DOHH2 (cell line): ENCODE measurements around the gene PRCC.

Source experiments
- CTCF ChIP-seq: fragments of 200-600 bp; sonication (generic); IDR thresholded peaks from one replicate; pipeline ENCODE4 v1.5.1; 2014; ENCODE audit warnings: antibody characterized with exemption, mild to moderate bottlenecking, low read depth, low read length; ENCODE audit not compliant: poor library complexity, severe bottlenecking
- EZH2phosphoT487 ChIP-seq: fragments of 200-600 bp; sonication (generic); IDR thresholded peaks from 2 replicates; pipeline ENCODE4 v1.6.1; 2017; ENCODE audit warnings: borderline replicate concordance, mild to moderate bottlenecking, antibody characterized with exemption, low read length, moderate library complexity, mixed read lengths

GRCh38 chr1:156751757-156752481 is 15.4 kb upstream of the PRCC start:
- no peak for TF ChIP-seq CTCF
- TF ChIP-seq EZH2phosphoT487, result no peak
